Panc1 (cell line): Measurements from ENCODE around the gene MEP1A. TPM values are rescaled to one million over a fixed set of nuclear protein-coding genes. Genes with fewer than 3 reads are reported as not detected.

ENCODE experiments used
- ATAC-seq: fragments of 200-7000 bp; cut with Tn5 transposase; 2 replicates; pipeline ENCODE4 v1.9.1; 2020; ENCODE audit warnings: mild to moderate bottlenecking, moderate library complexity
- BruUV-seq: library from RNA; stranded (reverse); fragments of 400-500 nt; replicated peaks from 2 replicates; lab custom pipeline; 2021; lab: Mats Ljungman, UMichigan
- CTCF ChIA-PET: fragments of 300-600 bp; sonication (Branson Sonifier 250); formaldehyde crosslinking; loops from one replicate; lab custom pipeline; 2022; ENCODE audit warnings: antibody characterized with exemption; lab: Charles Lee
- POLR2A ChIA-PET: fragments of 300-600 bp; sonication (Branson Sonifier 250); formaldehyde crosslinking; loops from one replicate; lab custom pipeline; 2022; ENCODE audit warnings: antibody characterized with exemption; lab: Charles Lee
- DNase-seq: peaks from one replicate; pipeline ENCODE4 v3.0.0-alpha.2; 2010; ENCODE audit warnings: low read depth, low spot score
- H3K27ac ChIP-seq: 2 replicates; pipeline ENCODE4 v1.5.1; 2011; ENCODE audit warnings: mild to moderate bottlenecking, low read length, inconsistent platforms
- H3K27me3 ChIP-seq: fragments of 200-500 bp; sonication (Bioruptor generic); 2 replicates; pipeline ENCODE4 v1.6.0; 2014; ENCODE audit warnings: low read length, inconsistent platforms; ENCODE audit not compliant: control insufficient read depth, insufficient read depth
- H3K36me3 ChIP-seq: fragments of 200-500 bp; sonication (Bioruptor generic); 2 replicates; pipeline ENCODE4 v1.5.1; 2014; ENCODE audit warnings: inconsistent platforms, mild to moderate bottlenecking, low read length, moderate library complexity; ENCODE audit not compliant: control insufficient read depth, insufficient read depth
- H3K4me1 ChIP-seq: 2 replicates; pipeline ENCODE4 v1.5.1; 2011; ENCODE audit warnings: inconsistent platforms, mild to moderate bottlenecking, low read length, moderate library complexity; ENCODE audit not compliant: control insufficient read depth, insufficient read depth
- H3K4me3 ChIP-seq, 2 experiments: 2 replicates each; pipeline ENCODE4 v1.5.1; 2011 to 2012; ENCODE audit warnings: low read depth in 2 of 2, low read length in 2 of 2, mild to moderate bottlenecking in 2 of 2, inconsistent platforms in 1 of 2, moderate library complexity in 1 of 2
- H3K9me3 ChIP-seq: fragments of 200-500 bp; sonication (Bioruptor generic); 2 replicates; pipeline ENCODE4 v1.5.1; 2014; ENCODE audit warnings: low read depth, mild to moderate bottlenecking, inconsistent platforms, low read length, moderate library complexity; ENCODE audit not compliant: control insufficient read depth, insufficient read depth
- CTCF ChIP-seq: fragments of 450-650 bp; IDR thresholded peaks from 2 replicates; pipeline ENCODE4 v1.5.1; 2017; ENCODE audit warnings: mild to moderate bottlenecking
- POLR2AphosphoS5 ChIP-seq: IDR thresholded peaks from 2 replicates; pipeline ENCODE4 v1.6.1; 2012; ENCODE audit warnings: mild to moderate bottlenecking, low read depth, low read length, moderate library complexity
- REST ChIP-seq, 2 experiments: IDR thresholded peaks; 2 replicates each; pipeline ENCODE4 v1.6.1; 2011 to 2012; ENCODE audit warnings: low read depth in 2 of 2, control low read depth in 1 of 2, low read length in 1 of 2, mild to moderate bottlenecking in 1 of 2, moderate library complexity in 1 of 2; ENCODE audit not compliant: insufficient read depth in 1 of 2
- SIN3A ChIP-seq: IDR thresholded peaks from 2 replicates; pipeline ENCODE4 v1.6.1; 2012; ENCODE audit warnings: low read depth, mild to moderate bottlenecking, low read length, moderate library complexity, borderline replicate concordance; ENCODE audit not compliant: insufficient read depth
- TCF7L2 ChIP-seq: IDR thresholded peaks from 2 replicates; pipeline ENCODE4 v1.6.1; 2011; ENCODE audit warnings: mild to moderate bottlenecking, low read depth, low read length, inconsistent platforms
- in situ Hi-C: cut with HindIII; loops from 2 replicates; pipeline ENCODE4 v1.10.0; 2016; ENCODE audit warnings: low sequenced_read_pairs, low pct_unique_long_range_greater_than_20kb
- intact Hi-C: fragments of 100-400 bp; cut with micrococcal nuclease; formaldehyde crosslinking; loops from one replicate; pipeline ENCODE4 v1.10.0; 2022; ENCODE audit not compliant: unreplicated experiment
- total RNA-seq: library from RNA; stranded (reverse); gene quantifications from one replicate; pipeline ENCODE4 v1.2.1, GENCODE V29; 2021; ENCODE audit not compliant: unreplicated experiment

The MEP1A gene
- total RNA-seq, 1 experiment from 2014 or later, result not detected

- Histone ChIP-seq H3K4me1 (peaks cover 4% of the 10 kb centered on the region), H3K27ac (no peak overlapping the region), H3K9me3 (0 out of 2 replicates have a peak, but pooled peaks cover 2% of the 10 kb centered on the region), H3K4me3 (no peak overlapping the region), H3K27me3 (no peaks in the 10 kb centered on the region), H3K36me3 (no peaks in the 10 kb centered on the region; the same call in 1 of the 2 replicates)
- intact Hi-C loops, result no loop called here
- ATAC-seq (no peak), DNase-seq (no peak)
- BruUV-seq, result no TSS peak
- in situ Hi-C loops, result no loop called here
- TF ChIP-seq TCF7L2 (no peak), REST (IDR thresholded peaks at IDR 0.05; ENCODE audit: insufficient read depth in 1 of 2, low read depth in 2 of 2, low read length in 1 of 2) (no peak), SIN3A (no peak), POLR2AphosphoS5 (no peak), CTCF (no peak)
- ChIA-PET POLR2A (no interaction called here), CTCF (no interaction called here)
Observed at GRCh38 chr6:46845126-46845525, 51.9 kb downstream of the MEP1A start.

- in situ Hi-C loops (no loop called here), intact Hi-C loops (loop anchor here (2.0 kb wide), 2 partner anchors 142 to 198 kb away; no protein-coding TSS in a partner anchor)
- 0 out of 2 replicates have a peak, but pooled peaks have one; percentile 16 for TF ChIP-seq TCF7L2
- no peak for TF ChIP-seq POLR2AphosphoS5
- TF ChIP-seq CTCF, result peak; percentile 91
- no peak for TF ChIP-seq REST (IDR thresholded peaks at IDR 0.05; ENCODE audit: insufficient read depth in 1 of 2, low read depth in 2 of 2, low read length in 1 of 2)
- TF ChIP-seq SIN3A, result no peak
- H3K4me1 ChIP-seq, result peaks cover 4% of the 10 kb centered on the region
- ATAC-seq, result peak; percentile 99
- ChIA-PET POLR2A (no interaction called here), CTCF (interaction anchor here (0.7 kb wide), 1 partner anchor 455 kb away, joined by 4 read pairs; no protein-coding TSS in a partner anchor)
- BruUV-seq, result no TSS peak
- H3K4me3 ChIP-seq, result 0 out of 4 replicates have a peak overlapping the region, but pooled peaks of 1 of the 2 experiments have one; percentile 17
- H3K27me3 ChIP-seq, result no peaks in the 10 kb centered on the region
- peak overlapping the region; percentile 71; the same call in 1 of the 2 replicates for H3K27ac ChIP-seq
- H3K9me3 ChIP-seq, result no peaks in the 10 kb centered on the region
- DNase-seq, result peak; percentile 18
- H3K36me3 ChIP-seq, result no peaks in the 10 kb centered on the region
Observed at GRCh38 chr6:46848684-46849360, 55.6 kb downstream of the MEP1A start.
